Glutamatergic neuron (in vitro differentiated cells): ENCODE data around the gene COMMD6. TPM values are rescaled to one million over a fixed set of nuclear protein-coding genes. Genes with fewer than 3 reads are reported as not detected.

Source experiments
- DNase-seq: peaks from one replicate; pipeline ENCODE4 v3.0.0; 2022
- H3K27ac Mint-ChIP-seq: one replicate; pipeline ENCODE4 v1.8.0; 2020; ENCODE audit warnings: mild to moderate bottlenecking, mixed read lengths, inconsistent platforms; ENCODE audit not compliant: unreplicated experiment
- H3K27me3 Mint-ChIP-seq: one replicate; pipeline ENCODE4 v1.8.0; 2020; ENCODE audit warnings: mild to moderate bottlenecking, moderate library complexity, mixed read lengths, inconsistent platforms; ENCODE audit not compliant: unreplicated experiment
- H3K36me3 Mint-ChIP-seq: one replicate; pipeline ENCODE4 v1.8.0; 2020; ENCODE audit warnings: mild to moderate bottlenecking, mixed read lengths, inconsistent platforms; ENCODE audit not compliant: unreplicated experiment
- H3K4me1 Mint-ChIP-seq: one replicate; pipeline ENCODE4 v1.8.0; 2020; ENCODE audit warnings: mild to moderate bottlenecking, low read depth, mixed read lengths, inconsistent platforms; ENCODE audit not compliant: unreplicated experiment
- H3K4me3 Mint-ChIP-seq: one replicate; pipeline ENCODE4 v1.8.0; 2020; ENCODE audit warnings: mild to moderate bottlenecking, mixed read lengths, inconsistent platforms; ENCODE audit not compliant: unreplicated experiment
- H3K9me3 Mint-ChIP-seq: one replicate; pipeline ENCODE4 v1.8.0; 2020; ENCODE audit warnings: mild to moderate bottlenecking, moderate library complexity, mixed read lengths, inconsistent platforms; ENCODE audit not compliant: unreplicated experiment
- total RNA-seq: library from RNA; stranded (reverse); fragmentation: NEBNext Ultra II Directional; extraction: Animal tissue kit (Norgen Biotek cat#: 25700); gene quantifications from one replicate; pipeline ENCODE4 v1.2.1, GENCODE V29; 2021; ENCODE audit not compliant: unreplicated experiment
- TF ChIP-seq, protein P1 (sequence below): fragments of 200-600 bp; sonication (generic); IDR thresholded peaks from one replicate; pipeline ENCODE4 v1.5.0; 2021; ENCODE audit not compliant: partially characterized antibody, unreplicated experiment

Gene COMMD6
- total RNA-seq, 1 donor from 2014 or later, result 109 TPM

DNA sequence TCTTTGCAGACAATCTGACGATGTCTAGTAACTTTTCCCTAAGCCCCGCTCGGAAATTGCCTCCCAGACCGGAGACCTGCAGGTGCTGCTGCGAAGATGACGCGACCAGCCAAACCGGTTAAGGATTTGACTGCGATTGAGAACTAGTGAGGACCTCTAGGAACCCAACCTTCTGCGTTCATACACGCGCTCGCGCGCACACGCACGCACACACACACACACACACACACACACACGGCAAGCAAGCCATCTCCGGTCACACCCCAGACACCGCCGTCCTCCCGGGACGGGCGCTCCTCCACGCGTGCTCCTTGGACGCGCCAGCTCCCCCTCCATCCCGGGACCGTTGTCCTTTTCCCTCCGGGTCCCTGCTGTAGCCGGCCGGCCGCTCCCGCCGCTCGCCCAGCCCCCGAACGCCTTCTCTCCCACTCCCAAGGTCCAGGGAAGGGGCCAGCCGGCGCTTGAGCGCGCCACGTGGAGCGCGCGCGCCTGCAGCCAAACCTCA is 56.9 kb downstream of the COMMD6 start:
- peak overlapping the region; percentile 96 for H3K4me3 Mint-ChIP-seq
- DNase-seq, result peak; percentile 54
- TF ChIP-seq, protein P1, sequence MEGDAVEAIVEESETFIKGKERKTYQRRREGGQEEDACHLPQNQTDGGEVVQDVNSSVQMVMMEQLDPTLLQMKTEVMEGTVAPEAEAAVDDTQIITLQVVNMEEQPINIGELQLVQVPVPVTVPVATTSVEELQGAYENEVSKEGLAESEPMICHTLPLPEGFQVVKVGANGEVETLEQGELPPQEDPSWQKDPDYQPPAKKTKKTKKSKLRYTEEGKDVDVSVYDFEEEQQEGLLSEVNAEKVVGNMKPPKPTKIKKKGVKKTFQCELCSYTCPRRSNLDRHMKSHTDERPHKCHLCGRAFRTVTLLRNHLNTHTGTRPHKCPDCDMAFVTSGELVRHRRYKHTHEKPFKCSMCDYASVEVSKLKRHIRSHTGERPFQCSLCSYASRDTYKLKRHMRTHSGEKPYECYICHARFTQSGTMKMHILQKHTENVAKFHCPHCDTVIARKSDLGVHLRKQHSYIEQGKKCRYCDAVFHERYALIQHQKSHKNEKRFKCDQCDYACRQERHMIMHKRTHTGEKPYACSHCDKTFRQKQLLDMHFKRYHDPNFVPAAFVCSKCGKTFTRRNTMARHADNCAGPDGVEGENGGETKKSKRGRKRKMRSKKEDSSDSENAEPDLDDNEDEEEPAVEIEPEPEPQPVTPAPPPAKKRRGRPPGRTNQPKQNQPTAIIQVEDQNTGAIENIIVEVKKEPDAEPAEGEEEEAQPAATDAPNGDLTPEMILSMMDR, result no peak
- peaks cover 3% of the 10 kb centered on the region for H3K9me3 Mint-ChIP-seq
- H3K27me3 Mint-ChIP-seq, result peaks cover 7% of the 10 kb centered on the region
- peaks cover 4% of the 10 kb centered on the region for H3K4me1 Mint-ChIP-seq
- H3K27ac Mint-ChIP-seq, result peak overlapping the region; percentile 68
- no peaks in the 10 kb centered on the region for H3K36me3 Mint-ChIP-seq

DNA sequence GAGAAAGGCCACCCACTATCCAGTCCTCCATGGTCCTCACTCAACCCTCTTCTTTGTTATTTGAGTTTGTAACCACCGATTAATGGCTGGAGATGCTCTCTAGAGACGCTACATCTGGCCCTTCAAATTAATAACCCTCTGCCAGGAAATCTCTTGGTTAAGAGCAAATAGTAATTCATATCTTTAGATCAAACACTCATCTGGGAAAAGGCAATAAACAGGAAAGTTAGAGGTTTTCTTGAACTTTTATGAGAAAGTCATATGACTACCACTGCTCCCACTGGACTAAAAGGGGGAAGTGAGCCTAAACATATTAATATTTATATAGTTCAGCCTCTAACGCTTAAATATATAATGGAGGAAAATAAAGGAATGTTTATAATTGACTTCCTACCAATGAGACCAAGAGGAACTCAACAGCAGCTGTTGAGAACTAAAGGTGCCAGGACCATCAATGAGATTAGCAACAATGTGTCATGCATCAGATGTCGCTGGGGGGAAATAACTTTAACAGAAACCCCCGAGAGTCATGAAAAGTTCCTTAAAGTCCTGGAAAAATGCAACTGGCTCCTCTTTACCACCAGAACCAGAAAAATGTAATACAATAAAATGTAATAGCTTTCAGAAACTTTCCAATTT is 58.4 kb downstream of the COMMD6 start:
- TF ChIP-seq, protein P1, result no peak
- H3K4me1 Mint-ChIP-seq, result peaks cover 4% of the 10 kb centered on the region
- no peak for DNase-seq
- no peaks in the 10 kb centered on the region for H3K36me3 Mint-ChIP-seq
- H3K9me3 Mint-ChIP-seq, result peaks cover 3% of the 10 kb centered on the region
- no peak overlapping the region for H3K27ac Mint-ChIP-seq
- peaks cover 7% of the 10 kb centered on the region for H3K27me3 Mint-ChIP-seq
- no peak overlapping the region for H3K4me3 Mint-ChIP-seq

DNA sequence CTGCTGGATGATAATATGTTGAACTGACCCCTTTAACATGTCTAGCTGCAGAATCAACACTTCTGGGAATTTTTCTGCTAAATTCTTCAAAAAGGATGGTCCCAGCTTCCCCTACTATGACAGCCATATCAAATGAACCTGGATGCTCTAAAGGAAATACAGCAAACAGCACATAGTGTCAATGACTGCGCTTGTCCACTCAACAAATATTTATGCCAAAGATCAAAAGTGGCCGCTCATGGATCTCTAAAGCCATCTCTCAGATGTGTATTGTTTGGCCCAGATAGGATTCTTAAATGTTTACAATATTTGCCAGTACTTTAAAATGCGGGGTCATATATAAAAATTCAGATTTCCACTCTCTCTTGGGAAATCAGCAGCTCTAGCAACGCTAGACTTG is 59.0 kb downstream of the COMMD6 start:
- peaks cover 7% of the 10 kb centered on the region for H3K27me3 Mint-ChIP-seq
- H3K36me3 Mint-ChIP-seq, result no peaks in the 10 kb centered on the region
- H3K9me3 Mint-ChIP-seq, result peaks cover 3% of the 10 kb centered on the region
- TF ChIP-seq, protein P1, result no peak
- no peak overlapping the region for H3K27ac Mint-ChIP-seq
- no peak overlapping the region for H3K4me3 Mint-ChIP-seq
- H3K4me1 Mint-ChIP-seq, result peaks cover 4% of the 10 kb centered on the region
- no peak for DNase-seq

Other genes starting within 250 kb of the COMMD6 start
- 4.8 TPM for gene TBC1D4, start 55.7 kb downstream of the COMMD6 start, total RNA-seq
- gene UCHL3, start 11.9 kb upstream of the COMMD6 start, total RNA-seq, result 25.5 TPM
- gene LMO7, start 98.5 kb upstream of the COMMD6 start, total RNA-seq, result 5.0 TPM